D721Med (cell line): ENCODE results near the gene RASGEF1B.
A peak's percentile ranks its signal among the peaks of the same experiment; 100 is the strongest.

Source experiments
- DNase-seq: peaks from one replicate; pipeline ENCODE4 v3.0.0; 2011; ENCODE audit warnings: low spot score; ENCODE audit not compliant: insufficient read length
- FAIRE-seq: peaks from 2 replicates; lab custom pipeline; 2011; peaks lifted over from hg19 to GRCh38; lab: Jason Lieb, UNC
- TF ChIP-seq, protein P1 (sequence below): IDR thresholded peaks from 2 replicates; pipeline ENCODE4 v1.5.1; 2012; ENCODE audit warnings: mild to moderate bottlenecking, control low read depth; ENCODE audit not compliant: insufficient read depth; ENCODE audit errors: missing control alignments

Gene RASGEF1B

DNA sequence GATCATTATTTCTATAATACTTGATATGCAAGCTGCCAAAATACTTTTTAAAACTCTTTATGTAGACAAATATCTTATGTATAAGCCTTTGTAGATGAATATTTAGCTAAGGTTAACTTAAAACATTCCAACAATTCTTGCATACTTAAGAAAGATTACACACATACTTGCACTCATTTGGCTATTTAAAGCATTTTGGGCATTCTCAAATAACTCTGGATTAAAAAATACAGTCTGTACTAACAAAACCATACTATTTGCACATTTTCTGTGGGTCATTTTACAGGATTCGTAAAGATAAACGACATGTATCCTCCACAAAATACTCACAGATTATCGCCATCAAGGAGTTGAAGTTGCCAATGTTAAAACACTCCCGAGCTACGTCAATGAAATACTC lies 26.5 kb downstream of the RASGEF1B start:
- FAIRE-seq (no peak), DNase-seq (no peak)
- TF ChIP-seq, protein P1, sequence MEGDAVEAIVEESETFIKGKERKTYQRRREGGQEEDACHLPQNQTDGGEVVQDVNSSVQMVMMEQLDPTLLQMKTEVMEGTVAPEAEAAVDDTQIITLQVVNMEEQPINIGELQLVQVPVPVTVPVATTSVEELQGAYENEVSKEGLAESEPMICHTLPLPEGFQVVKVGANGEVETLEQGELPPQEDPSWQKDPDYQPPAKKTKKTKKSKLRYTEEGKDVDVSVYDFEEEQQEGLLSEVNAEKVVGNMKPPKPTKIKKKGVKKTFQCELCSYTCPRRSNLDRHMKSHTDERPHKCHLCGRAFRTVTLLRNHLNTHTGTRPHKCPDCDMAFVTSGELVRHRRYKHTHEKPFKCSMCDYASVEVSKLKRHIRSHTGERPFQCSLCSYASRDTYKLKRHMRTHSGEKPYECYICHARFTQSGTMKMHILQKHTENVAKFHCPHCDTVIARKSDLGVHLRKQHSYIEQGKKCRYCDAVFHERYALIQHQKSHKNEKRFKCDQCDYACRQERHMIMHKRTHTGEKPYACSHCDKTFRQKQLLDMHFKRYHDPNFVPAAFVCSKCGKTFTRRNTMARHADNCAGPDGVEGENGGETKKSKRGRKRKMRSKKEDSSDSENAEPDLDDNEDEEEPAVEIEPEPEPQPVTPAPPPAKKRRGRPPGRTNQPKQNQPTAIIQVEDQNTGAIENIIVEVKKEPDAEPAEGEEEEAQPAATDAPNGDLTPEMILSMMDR = no peak

DNA sequence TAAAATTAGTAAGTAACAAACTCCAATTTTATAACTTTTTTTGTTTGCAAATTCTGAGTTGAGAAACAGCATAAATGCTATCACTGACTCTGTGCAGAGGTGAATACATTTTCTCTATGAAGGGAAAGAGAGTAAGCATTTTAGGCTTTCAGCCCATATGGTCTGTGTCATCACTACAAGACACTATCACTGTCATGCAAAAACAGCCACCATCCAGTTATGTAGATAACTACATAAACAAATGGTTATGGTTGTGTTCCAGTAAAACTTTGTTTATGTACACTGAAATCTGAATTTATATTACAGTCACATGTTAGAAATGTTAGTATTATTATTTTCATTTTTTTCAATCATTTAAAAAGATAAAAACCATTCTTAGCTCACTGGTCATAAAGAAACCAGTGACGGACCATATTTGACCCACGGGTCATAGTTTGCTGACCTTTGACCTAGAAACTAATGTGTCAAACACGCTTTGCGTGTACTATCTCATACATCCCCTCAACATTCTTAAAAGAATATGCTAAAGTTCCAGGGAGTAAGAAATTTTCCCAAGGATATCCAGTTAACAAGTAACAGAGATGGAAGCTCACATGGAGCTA lies 29.1 kb downstream of the RASGEF1B start:
- FAIRE-seq (no peak), DNase-seq (no peak)
- TF ChIP-seq, protein P1 = no peak

DNA sequence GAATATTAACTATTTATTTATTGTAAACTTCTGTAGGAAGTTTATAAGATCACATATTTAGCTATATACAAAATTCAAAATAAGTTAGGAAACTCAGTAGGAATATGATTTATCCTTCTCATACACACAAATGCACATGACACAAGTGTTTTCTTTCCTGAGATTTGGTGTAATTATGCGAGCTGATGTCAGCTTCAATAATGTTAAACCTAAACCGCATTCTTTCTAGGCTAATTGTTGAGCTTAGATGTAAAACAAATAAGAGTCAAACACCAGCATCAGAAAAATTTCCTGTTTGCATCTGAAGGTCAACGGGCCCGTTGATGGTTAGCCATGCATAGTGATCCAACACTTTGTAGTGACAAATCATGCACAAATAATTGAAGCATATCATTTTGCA lies 30.8 kb downstream of the RASGEF1B start:
- FAIRE-seq (no peak), DNase-seq (no peak)
- TF ChIP-seq, protein P1 = no peak

DNA sequence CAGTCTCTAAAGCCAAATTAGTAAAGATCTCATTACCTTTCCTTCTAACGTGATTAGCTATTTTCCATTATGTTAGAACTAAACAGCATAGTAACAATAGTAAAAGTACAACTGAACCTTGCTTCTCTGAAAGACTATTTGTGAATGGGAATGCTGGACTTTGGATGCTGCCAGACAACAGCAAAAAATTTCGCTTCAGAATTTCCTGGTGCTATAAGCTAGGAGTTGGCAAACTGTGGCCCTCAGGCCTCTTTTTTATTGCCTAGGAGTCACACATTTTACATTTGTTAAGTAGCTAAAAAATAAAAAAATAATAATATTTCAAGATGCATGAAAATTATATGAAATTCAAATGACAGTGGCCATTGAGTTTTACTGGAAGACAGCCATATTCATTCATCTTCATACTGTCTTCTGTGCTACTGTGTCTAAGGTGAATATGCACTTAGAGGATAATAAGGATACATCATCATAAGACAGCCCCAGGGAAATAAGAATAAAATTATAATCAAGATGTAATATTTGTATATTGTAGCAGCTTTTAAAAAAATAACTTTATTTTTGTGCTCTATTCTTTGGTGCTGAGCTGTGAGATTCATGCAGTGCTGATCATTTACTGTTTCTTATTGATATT lies 34.6 kb downstream of the RASGEF1B start:
- TF ChIP-seq, protein P1 = no peak
- no peak for DNase-seq
- FAIRE-seq = peak; percentile 16

DNA sequence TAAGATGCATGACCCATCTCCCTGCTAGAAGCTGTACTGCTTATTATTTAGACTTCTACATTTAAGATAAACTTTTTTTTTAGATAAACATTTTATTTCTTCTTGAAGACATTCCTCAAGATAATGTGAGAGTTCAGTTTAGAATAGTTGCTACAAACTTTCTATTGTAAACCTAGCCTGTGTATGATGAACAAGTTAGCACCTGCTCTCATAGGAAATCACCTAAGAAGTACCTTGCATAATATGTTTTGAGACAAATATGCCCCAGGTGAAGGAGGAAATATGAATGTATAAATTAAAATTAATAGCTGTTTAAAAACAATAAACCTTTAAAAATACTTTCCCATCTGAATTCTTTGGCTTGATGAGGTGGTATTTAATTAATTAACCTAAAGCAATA lies 35.6 kb downstream of the RASGEF1B start:
- FAIRE-seq = no peak
- TF ChIP-seq, protein P1 = no peak
- no peak for DNase-seq

DNA sequence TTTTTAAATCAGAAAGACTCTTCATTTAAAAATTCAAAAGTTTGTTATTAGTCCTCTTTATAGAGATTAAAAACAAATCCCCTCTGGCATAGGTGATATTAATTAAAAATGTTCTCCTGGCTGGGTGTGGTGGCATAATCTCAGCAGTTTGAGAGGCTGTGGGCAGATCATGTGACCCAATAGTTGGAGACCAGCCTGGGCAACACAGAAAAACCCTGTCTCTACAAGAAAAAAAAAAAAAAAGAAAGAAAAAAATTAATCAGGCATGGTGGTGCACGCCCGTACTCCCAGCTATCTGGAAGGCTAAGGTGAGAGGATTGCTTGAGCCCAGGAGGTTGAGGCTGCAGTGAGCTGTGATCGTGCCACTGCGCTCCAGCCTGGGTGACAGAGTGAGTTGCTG lies 38.9 kb downstream of the RASGEF1B start:
- TF ChIP-seq, protein P1 = no peak
- no peak for FAIRE-seq
- no peak for DNase-seq

DNA sequence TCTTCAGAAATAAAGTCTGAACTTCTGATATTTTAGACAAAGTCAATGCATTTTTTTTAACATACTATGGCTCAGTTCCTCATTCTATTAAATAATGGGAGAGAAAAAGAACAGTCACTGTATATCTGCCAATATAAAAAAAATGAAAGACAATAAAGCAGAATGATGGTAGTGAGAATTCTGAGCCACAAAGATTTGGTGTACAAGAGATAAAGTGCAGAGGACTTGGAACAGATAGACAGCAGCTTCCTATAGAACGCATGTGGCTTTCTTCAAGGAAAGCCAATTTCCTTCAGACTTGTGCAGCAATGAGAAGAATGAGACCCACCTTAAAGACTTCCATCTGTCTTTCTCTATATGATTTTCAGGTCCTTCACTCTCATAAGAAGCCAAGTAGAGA lies 39.7 kb downstream of the RASGEF1B start:
- TF ChIP-seq, protein P1 = no peak
- DNase-seq (no peak), FAIRE-seq (no peak)
